IPS DF 4.7 (cell line): ENCODE results near the gene LRRC8A.
"Not testable (repeated sequence)": the region's sequence is repeated elsewhere in the genome, so short reads cannot be mapped to it uniquely, and the experiment has no call there.

Source experiments
- DNase-seq: peaks from one replicate; pipeline ENCODE4 v3.0.0-alpha.2; 2013; ENCODE audit warnings: low spot score; ENCODE audit errors: extremely low read depth

The LRRC8A gene

DNA sequence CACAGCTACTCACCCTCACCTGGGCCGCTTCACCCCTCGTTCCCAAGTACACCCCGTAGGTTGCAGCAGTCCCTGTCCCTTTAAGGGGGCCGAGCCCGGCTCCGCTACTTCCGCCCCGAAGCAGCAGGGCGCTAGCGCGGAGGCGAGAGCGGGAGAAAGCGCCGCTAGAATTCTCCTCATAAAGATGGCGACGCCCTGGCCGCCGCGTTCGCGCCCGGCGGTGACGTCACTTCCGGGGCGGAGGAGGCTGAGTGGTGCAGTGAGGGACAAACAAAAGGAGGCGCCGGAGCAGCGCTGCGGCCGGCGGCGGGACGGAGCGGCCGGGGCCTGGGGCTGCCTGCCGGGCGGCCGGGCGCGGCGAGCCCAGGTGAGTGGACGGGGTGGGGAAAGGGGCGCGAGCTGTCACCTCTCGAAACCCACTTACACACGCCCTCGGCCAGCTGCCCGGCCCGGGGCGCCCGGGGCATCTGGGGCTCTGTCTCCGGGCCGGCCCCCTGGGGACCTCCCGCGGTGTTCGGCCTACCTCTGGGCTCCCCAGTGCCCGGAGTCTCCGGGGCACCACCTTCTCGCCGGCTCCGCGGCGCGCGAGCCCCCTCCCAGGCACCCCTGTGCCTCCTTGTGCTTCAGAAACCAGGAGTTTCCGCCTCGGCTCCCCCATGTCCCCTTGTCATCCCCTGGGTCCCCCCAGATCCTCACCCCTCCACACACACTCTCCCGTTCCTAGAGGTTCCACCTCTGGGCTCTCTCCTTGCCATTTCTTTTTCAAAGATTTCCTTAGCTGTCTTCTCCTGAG lies at the start of gene LRRC8A, which contains the start of gene KYAT1:
Gene LRRC8A, plus strand, starts transcription at position 250 of the 793 bp plus-strand sequence. CDS start 25,032 bp downstream, outside the sequence.
Gene KYAT1, minus strand, starts transcription at position 67 of the 793 bp plus-strand sequence. CDS start 36,545 bp downstream, outside the sequence.
- peak; percentile 80 for DNase-seq

DNA sequence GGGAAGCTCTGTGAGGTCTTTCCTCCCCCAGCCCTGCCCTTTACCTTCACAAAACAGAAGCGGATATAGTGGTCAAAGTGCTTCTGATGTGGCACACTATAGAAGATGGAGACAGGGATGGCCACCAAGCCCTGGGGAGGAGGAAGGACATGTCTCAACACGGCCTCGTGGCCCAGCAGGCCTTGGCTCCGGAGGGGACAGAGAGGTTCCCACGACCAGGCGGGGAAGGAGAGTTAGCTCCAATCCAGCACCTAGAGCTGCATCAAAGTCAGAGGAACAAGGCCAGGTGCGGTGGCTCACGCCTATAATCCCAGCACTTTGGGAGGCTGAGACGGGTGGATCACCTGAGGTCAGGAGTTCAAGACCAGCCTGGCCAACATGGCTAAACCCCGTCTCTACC lies 48.2 kb upstream of the LRRC8A start:
- no peak for DNase-seq

DNA sequence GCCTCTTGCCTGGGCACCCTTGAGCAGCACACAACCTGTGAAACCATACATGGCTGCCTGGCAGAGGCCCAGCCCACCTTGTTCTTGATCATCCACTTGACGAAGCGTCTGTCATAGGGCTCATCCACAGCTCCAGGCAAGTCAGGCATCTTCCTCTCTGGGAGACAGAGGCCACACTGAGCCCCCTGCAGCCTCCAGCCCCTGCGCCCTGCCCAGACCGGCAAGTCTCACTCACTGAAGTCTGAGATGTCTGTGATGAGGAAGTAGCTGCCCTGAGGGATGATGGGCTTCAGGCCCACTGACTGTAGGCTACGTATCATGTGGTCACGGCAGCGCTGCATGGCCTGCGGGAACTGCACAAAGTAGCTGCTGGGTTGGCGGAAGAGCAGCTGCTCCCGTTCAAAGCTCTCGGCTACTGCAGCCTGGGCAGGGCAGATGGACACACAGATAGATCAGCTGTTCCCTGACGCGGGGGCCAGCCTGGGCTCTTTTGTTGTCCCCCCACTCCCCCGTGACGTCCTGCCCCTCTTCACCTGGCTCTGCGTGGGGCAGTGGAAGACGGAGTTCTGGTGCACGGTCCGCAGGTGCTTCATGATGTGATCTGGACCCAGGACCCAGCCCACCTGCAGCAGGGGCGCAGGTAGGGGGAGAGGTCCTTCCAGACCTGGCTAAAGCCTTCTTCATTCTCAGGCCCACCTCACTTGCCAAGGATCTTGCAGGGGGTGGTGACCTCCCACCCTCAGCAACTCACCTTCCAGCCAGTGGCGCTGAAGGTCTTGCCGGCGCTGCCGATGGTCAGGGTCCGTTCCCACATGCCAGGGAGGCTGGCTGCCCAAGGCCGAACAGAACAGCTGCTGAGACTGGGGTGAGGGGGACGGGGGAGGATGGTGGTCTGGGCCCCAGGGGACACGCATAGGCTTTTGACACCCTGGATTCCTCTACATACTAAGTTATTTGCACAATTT lies 46.4 kb upstream of the LRRC8A start:
- no peak for DNase-seq

DNA sequence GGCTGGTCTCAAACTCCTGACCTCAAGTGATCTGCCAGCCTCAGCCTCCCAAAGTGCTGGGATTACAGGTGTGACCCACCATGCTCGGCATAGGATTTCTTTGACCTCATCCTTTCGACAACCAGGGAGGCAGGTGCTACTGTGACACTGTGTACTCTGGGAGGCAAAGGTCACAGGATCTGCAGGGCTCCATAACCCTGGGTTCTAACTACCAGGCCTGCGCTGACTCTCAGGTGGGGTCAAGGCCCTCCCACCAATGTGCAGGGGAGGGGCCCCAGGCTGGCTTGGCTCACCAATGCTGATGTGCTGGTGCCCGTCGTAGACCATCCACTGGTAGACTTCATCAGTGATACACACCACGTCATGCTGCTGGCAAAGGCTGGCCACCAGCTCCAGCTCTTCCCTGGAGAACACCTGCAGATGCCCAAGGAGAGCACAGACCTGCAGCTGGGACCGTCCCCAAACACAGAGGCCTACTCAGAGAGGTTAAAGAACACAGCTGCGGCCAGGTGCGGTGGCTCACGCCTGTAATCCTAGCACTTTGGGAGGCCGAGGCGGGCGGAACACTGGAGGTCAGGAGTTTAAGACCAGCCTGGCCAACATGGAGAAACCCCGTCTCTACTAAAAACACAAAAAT lies 45.3 kb upstream of the LRRC8A start:
- no peak for DNase-seq

DNA sequence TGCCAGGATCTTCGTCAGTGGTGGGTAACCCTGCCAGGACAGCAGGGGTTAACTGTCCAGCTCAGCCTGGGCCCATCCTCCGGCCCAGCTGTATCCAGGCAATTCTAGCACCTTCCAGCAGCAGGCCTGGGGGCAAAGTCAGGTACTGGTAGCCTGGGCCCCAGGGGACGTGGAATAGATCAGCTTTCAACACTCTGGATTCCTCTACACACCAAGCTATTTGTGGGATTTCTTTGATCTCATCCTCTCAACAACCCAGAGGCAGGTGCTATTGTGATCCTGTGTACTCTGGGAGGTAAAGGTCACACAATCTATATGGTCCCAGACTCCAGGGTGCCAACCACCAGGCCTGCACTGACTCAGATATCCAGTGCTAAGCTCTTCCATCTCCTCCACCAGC lies 43.6 kb upstream of the LRRC8A start:
- no peak for DNase-seq

DNA sequence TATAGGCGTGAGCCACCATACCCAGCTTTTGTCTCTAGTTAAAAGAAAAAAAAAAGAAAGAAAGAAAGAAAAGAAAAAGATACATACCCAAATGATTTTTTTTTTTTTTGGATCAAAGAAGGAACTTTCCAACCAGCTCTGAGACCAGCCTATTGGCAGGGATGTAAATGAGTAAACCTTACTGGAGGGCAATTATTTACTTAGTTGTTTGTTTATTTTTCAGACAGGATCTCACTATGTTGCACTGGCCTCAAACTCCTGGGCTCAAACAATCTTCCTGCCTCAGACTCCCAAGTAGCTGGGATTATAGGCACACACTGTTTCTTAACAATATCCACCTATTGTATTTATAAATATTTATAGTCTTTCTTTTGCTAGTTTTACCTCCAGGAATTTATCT lies 41.4 kb upstream of the LRRC8A start:
- no peak for DNase-seq

DNA sequence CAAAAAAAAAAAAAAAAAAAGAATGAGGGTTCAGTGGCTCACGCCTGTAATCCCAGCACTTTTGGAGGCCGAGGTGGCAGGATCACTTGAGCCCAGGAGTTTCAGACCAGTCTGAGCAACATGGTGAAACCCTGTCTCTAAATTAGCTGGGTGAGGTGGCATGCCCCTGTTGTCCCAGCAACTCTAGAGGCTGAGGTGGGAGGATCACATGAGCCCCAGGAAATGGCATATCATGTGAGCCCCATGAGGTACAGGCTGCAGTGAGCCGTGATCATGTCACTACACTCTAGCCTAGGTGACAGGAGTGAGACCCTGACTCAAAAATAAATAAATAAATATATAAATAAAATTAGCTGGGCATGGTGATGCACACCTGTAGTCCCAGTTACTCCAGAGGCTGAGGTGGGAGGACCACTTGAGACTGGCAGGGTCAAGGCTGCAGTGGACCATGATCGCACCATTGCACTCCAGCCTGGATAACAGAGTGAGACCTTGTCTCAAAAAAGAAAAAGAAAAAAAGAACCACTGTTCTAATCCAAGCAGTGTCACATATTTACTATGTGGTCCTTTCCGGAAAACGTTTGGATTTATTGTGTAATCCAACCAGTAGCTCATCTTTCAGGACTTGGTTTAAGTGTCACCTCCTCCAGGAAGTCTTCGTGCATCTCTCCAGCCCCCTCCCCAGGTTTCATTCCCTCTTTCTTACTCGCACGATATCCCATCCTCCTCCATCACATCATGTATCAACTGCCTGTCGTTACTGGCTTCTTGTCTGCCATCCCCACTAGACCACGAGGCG lies 40.0 kb upstream of the LRRC8A start:
- DNase-seq: no peak

DNA sequence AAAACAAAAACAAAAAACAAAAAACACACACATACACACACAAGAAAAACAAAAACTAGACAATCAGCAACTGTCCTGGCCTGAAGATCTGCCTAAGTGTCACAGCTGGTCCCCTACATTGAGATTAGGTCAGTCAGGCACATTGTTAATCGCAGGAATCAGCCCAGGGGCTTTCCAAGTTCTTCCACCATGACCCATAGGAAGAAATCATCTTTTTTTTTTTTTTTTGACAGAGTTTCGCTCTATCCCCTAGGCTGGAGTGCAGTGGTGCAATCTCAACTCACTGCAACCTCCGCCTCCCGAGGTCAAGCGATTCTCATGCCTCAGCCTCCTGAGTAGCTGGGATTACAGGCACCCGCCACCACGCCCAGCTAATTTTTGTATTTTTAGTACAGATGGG lies 38.8 kb upstream of the LRRC8A start:
- DNase-seq: not testable (repeated sequence)

DNA sequence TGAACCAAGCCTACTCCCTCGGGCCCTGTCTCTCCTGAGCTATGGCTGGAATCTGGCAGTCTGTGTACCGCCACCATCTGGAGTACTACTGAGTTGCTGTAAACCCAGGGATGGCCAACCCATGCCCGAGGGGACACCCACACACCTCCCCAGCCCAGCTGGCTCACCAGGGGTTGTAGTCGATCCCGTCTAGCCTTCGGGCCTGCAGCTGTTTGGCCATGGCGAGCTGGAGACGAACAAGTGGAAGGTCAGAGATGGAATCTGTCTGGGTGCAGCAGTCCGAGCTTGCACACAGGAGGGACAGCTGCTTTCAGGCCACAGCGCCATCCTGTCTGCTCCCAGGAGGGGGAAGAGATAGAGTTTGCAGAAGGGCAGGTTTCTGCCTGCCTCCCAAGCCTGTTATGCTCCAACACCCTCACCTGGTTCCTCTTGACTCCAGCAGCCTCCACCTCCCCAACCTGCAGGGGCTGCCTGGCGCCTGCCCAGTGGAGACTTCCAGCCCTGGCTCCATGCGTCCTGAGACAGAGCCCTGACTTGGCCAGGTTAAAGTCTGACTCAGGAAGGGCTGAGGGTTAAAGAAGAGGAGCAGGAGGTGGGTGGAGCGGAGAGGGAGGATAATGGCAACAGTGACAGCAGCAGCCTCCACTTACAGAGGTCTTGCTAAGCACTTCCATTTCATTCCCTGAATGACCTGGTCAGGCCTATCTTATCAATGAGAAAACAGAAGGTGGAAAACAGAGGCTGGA lies 36.6 kb upstream of the LRRC8A start:
- no peak for DNase-seq

DNA sequence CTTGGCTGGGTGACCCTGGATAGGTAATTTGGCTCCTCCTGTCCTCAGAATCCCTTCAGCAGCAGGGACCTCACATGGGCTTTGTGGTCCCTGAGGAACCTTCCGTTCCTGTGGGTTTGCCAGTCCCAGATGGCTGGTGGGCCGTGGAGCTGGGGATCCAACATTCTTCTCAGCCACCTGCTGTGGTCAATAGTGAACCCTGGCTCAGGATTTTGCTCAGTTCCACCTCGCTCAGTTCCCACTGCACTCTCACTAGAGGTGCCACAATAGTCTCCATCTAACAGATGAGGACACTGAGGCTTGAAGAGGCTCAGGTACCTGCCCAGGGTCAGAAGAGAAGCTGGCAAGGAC lies 35.3 kb upstream of the LRRC8A start:
- no peak for DNase-seq

DNA sequence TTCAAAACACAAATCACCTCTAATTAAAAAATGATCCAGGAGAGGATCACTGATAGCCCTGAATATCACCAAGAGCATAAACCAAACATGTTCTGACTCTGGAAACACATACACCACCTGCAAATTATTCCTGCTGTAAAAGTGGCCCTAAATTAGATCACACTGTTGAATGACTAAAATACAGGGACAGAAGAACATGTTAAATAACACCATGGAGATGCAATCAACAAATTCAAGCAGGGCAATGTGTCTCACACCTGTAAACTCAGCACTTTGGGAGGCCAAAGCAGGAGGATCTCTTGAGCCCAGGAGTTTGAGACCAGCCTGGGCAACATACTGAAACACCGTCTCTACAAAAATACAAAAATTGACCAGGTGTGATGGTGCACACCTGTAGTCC lies 34.1 kb upstream of the LRRC8A start:
- DNase-seq: no peak

DNA sequence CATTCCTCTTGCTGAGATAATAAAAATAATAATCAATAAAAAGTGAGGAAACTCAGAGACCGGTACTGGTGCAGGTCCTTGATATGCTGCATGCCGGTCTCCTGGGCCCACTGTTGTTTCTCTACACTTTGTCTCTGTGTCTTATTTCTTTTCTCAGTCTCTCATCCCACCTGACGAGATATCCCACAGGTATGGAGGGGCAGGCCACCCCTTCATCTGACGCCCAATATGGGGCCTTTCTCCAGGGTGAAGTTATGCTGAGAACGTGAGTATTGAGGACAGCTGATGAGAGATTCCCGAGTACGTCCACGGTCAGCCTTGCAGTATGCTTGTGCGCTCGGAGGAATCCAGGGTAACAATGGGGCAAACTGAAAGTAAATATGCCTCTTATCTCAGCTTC lies 30.9 kb upstream of the LRRC8A start:
- DNase-seq: not testable (repeated sequence)

DNA sequence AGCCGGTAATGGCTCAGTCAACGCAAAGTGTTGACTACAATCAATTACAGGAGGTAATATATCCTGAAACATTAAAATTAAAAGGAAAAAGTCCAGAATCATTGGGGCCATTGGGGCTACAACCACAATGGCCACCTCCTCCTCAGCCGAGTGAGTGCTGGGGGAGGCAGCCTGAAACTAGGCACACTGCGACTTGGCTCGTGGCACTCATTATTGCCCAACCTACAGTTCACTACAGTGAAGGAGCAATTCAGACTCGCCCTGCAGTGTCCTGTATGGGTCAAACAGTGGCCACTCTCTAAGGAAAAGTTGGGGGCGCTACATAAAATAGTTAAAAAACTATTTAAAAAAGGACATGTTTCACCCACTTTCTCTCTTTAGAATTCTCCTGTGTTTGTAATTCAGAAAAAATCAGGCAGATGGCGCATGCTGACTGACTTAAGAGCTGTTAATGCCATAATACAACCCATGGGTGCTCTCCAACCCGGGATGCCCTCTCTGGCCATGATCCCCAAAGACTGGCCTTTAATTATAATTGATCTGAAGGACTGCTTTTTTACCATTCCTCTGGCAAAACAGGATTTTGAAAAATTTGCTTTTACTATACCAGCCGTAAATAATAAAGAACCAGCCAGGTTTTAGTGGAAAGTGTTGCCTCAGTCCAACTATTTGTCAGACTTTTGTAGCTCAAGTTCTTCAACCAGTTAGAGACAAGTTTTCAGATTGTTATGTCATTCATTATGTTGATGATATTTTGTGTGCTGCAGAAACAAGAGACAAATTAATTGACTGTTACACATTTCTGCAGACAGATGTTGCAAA lies 29.9 kb upstream of the LRRC8A start:
- DNase-seq: not testable (repeated sequence)

DNA sequence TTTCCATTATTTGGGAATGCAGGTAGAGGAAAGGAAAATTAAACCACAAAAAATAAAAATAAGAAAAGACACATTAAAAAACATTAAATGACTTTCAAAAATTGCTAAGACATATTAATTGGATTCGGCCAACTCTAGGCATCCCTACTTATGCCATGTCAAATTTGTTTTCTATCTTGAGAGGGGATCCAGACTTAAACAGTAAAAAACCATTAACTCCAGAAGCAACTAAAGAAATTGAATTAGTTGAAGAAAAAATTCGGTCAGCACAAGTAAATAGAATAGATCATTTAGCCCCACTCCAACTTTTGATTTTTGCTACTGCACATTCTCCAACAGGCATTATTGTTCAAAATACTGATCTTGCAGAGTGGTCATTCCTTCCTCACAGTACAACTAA lies 29.3 kb upstream of the LRRC8A start:
- DNase-seq: not testable (repeated sequence)

DNA sequence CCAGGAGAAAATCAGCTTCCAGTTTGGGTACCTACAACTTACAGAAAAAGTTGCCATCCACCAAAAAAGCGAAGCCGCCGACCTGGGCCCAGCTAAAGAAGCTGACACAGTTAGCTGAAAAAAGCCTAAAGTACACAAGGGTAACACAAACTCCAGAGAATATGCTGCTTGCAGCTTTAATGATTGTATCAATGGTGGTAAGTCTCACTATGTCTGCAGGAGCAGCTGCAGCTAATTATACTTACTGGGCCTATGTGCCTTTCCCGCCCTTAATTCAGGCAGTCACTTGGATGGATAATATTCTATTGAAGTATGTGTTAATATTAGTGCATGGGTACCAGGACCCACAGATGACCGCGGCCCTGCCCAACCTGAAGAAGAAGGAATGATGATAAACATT lies 27.5 kb upstream of the LRRC8A start:
- DNase-seq: not testable (repeated sequence)

DNA sequence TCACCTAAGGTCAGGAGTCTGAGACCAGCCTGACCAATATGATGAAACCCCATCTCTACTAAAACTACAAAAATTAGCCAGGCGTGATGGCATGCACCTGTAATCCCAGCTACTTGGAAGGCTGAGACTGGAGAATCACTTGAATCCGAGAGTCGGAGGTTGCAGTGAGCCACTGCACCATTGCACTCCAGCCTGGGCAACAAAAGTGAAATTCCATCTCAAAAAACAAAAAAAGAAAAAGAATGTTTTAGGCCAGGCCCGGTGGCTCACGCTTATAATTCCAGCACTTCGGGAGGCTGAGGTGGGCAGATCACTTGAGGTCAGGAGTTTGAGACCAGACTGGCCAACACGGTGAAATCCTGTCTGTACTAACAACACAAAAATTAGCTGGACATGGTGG lies 23.5 kb upstream of the LRRC8A start:
- DNase-seq: not testable (repeated sequence)

DNA sequence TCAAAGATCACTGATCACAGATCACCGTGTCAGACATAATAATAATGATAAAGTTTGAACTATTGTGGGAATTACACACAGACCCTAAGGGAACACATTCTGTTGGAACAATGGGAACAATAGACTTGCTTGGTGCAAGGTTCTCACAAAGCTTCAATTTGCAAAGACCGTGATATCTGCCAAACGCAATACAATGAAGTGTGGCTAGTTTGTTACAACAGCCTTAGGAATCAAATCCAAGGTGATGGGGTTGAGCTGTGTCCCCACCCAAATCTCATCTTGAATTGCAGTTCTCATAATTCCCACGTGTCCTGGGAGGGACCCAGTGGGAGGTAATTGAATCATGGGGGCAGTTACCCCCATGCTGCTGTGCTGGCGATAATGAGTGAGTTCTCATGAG lies 21.0 kb upstream of the LRRC8A start:
- no peak for DNase-seq

DNA sequence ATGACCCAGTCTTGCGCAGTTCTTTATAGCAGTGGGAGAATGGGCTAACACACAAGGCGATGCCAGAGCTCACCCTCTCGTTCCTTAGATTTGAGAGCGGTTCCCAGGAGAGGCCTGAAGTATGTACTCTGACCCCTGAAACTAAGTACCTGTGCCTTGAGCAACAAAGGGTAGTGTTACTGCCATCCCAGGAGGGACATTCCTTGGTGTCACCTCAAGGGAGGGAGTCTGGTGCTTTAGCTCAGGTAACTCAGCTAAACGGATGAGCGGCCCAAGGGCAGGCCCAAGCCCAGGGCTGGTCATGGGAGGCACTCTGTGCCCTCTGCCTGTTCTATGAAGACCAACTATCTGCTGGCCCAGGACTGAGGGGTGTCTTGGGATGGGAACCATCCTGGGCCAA lies 20.4 kb upstream of the LRRC8A start:
- DNase-seq: no peak

DNA sequence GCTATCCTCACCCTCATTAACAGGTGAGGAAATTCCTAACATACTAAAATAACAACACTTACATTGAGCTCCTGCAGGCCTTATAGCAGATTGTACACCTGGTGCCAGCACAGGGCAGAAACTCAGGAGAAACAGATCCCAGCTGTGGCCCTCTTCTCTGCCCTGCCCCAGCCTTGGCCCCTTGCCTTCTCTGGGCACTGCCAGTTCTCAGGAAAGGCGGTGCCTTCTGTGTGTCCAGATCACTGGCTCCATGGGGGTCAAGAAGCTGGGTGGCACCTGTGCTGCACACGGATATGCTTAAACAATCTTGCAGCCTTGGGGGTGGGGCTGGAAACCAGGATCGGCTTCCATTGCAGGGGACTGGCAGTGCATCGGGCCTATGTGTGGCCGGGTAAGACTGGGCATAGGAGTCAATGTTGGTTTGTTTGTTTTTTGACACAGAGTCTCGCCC lies 19.5 kb upstream of the LRRC8A start:
- DNase-seq: no peak
